GM03348 (cell line): ENCODE data around the gene SERAC1.

ENCODE experiments used
- DNase-seq: peaks from one replicate; pipeline ENCODE4 v3.0.0; 2012; ENCODE audit warnings: low spot score

SERAC1 gene

DNA sequence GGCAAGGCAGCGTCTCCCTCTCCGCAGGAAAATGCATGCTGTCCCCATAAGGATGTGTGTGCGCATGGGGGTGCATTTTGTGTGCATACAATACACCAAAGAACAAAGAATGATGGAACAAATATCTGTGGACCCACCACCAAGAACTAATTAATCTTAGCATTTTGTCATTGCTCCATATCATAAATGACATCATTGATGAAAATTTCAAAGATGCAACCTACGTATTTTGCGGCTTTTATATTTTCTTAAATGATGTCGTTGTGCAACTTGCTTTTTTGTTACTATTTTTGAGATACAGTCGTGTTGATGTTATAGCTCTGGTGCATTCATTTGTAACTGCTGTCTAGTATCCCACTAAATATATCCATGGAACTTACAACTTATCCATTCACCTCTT, 89.7 kb downstream of the SERAC1 start:
- DNase-seq: no peak

DNA sequence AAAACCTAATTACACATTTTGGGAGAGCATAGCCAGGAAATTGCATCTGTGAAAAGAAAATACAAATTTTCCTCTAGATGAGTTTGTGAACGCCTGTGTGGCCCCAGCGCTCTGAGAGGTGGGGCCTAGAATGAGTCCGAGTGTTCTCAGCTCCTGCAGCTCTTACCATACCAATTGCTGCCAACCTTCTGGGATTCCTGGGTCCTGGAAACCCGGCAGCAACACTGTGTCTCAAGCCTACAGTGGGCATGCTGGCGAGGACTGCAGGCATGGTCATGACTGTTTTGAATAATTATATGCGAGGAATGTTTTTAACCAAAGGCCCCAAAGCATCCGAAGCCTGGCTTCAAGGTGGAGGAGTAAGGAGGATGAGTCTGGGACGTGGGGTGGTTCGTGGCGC, 90.4 kb downstream of the SERAC1 start:
- DNase-seq: no peak

DNA sequence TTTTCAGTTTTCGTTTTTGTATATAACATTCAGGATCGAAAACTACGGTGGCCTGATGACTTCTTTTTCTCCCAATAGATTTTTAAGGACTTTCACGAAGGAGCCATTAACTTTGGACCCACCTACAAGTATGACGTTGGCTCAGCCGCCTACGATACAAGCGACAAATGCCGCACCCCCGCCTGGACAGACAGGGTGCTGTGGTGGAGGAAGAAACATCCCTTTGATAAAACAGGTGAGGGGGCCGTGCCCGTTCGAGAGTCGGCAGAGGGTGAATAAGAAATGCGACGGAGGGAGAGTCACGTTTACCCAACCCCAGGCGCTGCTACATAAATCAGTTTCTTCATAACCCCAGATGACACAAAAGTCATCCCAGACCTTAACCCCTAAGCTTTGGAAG, 91.5 kb downstream of the SERAC1 start:
- DNase-seq: no peak

DNA sequence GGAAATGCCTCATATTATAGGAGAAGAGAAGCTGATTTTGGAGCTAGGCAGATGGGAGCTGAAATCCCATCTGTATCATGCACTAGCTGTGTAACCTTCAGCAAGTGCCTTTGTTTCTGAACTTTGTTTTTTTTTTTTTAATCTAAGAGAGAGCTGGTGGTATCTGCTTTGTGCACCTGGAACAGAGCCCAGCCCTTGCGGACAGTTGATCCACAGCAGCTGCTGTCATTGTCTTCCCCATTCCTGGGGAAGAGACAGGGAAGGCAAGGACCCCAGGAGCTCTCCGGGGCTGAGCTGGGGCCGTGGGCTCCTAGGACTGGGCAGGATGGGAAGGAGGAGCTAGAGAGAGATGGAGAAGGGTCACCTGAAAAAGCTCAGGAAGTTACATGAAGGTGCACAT, 94.3 kb downstream of the SERAC1 start:
- no peak for DNase-seq

DNA sequence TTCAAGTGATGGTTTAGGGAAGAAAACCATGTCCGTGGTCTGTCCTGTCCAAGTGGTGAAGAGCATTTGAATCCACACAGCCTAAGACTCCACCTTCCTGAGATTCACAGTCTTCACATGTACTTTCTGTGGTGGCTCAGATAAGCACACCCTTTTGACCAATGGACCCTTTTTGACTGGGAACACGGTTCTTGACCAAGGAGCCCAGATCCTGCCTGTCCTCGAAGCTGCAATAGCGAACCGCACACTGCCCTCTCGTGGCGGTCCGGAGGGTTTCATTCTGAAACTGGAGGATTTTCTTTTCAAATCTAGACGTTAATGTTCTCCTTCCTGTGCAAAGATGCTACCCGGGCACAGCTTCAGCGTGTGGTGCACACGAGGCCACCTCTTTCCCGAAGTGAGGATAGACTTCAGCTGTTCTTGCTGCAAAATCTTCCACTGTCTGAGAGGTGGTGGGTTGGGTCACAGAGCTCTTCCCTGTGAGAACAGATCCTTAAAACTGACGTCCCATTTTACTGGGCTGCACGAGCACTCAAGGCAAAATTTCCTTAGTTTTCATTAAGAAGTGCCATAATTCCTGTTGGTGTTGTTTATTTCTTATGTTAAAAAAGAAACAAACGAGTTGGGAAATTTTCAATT, 95.9 kb downstream of the SERAC1 start:
- DNase-seq: peak; percentile 86

DNA sequence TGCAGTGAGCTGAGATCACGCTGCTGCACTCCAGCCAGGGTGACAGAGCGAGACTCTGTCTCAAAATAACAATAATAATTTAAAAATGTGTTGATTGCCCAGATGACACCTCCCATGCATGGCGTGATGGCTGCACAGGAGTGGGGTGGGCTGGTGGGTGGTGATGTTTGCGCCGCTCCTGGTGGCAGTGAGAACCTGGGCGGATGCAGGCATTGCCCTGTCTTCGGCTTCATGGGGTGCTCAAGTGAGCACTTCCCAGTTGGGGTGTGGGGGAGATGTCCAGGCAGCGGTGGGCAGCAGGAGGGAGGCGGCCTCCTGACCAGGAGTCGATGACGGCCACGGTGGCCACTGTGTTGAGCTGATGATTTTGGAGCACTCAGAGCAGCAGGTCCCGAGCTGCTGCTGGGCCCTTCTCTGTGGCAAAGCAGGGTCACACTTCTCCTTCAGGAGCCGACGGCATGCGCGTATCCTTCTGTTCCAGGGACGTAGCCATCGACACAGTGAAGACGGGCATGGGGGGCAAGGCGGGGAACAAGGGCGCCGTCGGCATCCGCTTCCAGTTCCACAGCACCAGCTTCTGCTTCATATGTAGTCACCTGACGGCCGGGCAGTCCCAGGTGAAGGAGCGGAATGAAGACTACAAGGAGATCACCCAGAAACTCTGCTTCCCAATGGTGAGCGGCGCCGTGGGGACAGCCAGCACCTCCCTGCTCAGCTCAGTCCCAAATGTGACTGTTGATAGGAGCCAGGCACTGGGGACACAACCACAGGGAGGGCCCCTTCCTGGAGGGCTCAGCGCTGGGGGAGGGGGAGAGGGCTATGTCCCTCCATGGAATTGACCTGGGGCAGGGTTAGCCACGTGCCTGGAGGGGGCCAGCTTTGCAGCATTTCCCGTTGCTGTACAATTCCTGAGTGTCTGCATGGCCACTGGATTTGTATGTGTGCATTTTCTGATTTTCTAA, 96.7 kb downstream of the SERAC1 start:
- no peak for DNase-seq

DNA sequence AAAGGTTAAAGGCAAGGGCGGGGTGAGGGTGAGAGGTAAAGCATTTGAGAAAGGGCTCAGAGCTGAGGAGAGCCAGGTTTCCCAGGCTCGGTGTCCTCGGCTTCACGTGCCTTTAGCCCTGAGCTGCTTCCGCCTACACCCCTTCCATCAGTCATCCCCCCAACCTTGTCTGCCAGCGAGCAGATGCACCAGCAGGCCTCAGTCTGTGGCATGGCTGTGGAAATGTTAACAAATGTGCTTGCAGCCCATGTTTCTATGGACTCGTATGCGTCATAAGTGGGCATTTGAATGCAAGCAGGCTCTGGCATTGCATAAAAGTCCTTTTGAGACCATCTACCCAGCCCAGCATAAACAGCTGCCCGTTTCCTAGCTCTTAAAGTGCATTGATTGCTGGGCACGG, 97.5 kb downstream of the SERAC1 start:
- no peak for DNase-seq

DNA sequence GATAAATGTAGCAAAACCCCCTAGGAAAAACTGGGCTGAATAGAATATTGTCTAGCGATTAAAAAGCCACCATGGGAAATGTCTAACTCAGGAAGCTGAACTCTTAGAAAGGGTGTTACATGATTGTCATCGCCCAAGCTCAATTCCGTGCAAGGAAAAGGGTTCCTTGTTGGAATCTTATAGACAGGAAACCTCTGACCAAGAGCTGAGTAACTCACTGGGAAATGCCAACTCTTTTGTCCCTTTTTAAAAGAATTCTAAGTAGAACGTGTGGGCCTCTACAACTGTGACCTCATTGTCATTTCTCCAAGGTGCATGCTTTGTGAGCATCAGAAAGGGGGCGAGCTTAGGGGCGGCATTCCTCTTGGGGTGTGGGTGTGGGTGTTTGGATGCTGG, 98.3 kb downstream of the SERAC1 start:
- peak; percentile 47 for DNase-seq

DNA sequence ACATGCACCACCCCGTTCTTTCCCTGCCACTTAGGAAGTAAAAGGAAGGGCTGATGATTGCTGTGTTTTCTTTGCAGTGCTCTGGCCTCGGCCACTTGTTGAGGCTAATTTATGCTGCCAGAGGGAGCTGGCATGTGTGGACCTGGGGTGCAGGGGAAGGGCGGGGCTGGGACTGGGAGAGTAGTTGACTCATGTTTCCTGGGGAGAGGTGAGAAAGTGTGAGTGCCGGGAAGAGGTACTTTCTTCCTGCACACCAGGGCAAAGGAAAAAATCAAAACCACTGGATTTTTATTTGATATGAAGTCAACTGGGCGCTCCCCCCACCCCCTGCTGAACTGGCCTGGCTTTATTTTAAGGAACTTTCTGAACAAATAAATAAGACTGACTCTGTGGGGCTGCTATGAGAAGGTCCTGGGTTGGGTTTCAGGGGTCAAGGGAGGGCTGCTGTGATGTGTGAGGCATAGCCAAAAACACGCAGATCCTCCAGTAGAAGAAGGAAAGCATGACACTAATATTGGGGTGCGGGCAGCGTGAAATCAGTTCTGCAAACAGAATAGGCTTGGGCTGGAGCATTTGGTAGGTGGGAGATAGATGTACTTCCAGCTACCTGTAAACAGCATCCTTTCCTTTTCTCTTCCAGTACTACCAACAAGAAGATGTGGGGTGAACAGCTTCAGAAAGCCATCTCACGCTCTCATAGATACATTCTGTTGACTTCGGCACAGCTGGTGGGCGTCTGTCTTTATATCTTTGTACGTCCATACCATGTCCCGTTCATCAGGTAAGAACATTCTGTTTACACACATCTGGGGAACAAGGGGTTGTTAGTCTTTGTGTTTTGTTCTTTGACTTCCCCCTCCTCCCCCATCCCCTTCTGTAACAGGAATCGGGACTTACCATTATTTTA, 98.9 kb downstream of the SERAC1 start:
- peak; percentile 72 for DNase-seq

DNA sequence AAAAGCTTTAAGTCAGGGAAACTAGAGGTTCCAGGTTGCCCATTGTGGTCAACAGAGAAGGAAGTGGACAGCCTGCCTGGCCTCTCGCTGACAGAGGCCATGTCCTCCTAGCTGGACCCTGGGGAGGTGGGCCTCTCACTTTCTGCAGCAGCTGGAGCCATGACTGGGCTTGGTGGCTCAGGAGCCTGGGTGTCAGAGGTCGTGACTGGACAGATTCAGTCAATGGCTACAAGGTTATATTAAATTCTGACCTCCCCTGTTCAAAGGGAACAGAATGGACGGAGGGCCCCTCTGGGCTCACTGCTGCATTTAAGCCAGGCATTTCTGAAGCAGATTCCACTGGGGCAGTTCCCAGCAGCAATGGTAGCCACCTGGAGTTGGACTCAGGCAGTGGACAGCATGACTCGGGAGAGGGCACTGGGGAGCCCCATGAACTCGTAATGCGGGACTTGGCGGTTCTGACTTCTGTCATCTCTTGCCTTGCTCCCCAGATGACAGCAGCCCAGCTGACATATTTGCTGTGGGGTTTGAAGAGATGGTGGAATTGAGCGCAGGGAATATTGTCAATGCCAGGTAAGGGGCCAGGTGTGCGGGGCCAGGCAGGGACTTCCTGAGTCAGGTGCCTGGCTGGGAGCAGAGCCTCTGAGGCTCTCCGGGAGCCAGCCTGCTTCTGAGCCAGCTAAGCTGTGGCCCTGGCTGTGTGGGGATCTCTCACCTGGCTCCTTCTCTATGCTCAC, 99.7 kb downstream of the SERAC1 start:
- no peak for DNase-seq

DNA sequence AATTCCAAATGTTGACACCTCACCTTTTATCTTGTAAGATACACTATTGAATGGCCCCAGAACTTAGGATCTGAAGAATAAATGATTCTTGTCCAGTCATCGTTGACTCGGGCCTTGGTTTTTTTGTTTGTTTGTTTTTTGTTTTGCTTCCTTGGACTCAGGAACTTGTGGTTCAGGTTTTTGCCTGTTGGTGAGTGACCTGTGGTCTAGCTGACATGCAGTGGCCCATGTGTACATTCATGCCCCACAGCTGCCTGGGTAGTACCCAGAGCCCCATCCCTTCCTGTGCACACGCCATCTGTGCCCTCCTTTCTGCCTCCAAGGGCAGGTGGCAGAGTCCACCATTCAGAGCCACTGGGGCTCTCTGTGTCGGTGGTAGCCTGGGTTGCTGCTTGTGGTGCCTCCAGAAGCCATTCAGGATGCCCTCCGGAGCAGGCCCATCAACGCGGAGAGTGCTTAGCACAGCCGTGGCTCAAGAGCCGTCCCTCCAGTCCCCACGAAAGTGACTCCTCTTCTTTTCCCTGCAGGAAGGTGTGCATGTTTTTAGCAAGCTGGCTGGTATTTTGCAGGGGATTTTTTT, 100.5 kb downstream of the SERAC1 start:
- DNase-seq: no peak

DNA sequence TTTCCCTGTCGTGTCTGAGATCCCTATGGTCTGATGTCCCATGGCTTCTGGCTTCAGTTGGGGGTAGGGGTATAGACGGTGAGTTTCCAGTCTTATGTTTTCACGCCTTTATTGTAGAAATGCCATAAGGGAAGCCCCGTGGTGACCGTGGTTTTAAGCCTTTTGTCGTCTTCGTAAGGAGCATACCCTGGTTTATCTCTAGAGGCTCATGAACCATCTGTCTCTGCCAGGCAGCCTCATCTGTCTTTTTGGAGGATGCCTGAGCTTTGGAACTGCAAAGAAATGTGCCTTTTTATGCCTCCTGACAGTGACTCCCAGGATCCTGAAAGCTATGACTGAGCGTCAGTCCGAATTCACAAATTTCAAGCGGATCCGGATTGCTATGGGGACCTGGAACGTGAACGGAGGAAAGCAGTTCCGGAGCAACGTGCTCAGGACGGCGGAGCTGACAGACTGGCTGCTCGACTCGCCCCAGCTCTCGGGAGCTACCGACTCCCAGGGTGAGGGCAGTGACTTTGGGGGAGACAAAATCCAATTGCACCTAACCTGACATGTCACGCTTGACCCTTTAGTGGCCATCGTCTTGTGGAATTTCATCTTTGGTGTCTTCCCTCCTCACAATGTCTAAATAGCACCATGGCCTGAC, 101.8 kb downstream of the SERAC1 start:
- no peak for DNase-seq

DNA sequence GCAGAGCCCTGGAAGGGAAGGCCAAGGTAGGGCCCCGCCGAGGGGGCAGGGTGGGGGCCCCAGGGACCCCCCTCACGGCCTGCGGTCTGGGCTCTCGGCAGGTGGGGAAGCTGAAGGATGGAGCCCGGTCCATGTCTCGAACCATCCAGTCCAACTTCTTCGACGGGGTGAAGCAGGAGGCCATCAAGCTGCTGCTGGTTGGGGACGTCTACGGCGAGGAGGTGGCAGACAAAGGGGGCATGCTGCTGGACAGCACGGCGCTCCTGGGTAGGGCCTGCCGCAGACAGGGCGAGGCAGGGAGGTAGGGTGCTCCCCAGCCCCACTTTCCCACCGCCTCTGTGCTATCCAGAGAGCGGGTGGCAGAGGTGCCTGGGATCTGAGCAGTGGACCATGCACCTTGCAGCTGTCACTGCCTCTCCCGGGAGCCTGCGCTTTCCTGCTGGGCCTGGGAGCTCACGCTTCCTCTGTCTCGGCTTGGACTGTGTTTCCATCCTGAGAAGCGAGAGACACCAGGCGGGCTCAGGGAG, 103.3 kb downstream of the SERAC1 start:
- no peak for DNase-seq

DNA sequence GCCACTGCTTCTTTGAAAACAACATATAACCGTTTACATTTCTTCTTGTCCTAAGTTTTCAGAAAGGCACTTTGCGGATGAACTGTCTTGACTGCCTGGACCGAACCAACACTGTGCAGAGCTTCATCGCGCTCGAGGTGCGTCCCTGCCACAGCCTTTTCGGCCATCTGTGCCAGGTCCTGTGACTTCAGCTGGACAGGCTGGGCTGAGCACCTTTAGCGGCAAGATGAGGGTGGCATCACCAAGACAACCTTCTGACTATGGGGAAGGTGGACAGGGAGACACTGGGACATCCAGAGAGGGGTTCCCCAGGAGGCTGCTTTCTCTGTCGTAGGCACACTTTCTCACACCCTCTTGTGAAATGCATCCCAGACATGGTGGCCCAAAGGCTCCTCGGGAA, 104.3 kb downstream of the SERAC1 start:
- no peak for DNase-seq

DNA sequence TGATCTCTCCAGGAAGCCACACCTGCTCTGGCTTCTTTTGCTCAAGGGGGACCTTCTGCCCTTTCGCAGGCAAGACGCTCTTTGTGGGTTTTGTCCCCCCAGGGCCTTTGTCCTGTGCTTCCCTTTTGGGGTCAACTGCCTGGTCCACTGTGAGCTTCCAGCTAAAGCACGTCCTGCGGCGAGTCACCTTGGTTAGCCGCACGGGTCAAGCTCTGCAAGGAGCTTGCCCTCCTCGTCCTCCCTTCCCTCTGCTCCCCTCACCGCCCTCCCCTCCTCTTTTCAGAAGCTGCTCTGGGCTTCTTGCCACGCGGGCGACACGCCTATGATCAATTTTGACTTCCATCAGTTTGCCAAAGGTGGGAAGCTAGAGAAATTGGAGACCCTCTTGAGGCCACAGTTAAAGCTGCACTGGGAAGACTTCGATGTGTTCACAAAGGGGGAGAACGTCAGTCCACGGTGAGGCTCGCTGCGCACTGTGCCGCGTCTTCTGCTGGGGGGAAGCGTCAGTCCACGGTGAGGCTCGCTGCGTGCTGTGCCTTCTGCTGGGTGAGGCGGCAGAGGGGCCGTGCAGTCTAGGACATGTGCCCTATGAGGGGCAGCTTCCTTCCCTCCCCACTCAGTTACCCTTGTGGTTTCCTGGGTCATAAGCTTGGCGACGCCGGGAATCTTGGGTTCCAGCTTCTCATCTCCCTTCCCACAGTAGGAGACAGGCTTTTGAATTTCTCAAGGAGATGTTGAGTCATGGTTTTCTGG, 106.2 kb downstream of the SERAC1 start:
- no peak for DNase-seq

DNA sequence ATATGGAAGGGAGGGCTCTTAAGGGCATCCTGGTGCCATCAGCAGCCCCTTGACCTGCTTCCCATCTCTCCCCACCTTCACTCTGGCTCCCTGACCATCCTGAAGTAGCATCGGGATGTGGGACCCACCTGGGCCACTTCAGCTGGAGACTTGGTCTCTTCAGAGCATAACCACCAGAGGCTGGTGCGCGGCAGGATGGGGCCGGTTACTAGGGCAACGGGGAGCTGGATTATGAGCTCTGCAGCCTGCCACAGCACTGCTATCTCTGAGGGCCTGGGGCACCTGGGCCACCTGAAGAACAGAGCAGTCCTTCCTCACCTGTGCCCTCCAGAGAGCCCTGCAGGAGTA, 106.7 kb downstream of the SERAC1 start:
- DNase-seq: no peak

DNA sequence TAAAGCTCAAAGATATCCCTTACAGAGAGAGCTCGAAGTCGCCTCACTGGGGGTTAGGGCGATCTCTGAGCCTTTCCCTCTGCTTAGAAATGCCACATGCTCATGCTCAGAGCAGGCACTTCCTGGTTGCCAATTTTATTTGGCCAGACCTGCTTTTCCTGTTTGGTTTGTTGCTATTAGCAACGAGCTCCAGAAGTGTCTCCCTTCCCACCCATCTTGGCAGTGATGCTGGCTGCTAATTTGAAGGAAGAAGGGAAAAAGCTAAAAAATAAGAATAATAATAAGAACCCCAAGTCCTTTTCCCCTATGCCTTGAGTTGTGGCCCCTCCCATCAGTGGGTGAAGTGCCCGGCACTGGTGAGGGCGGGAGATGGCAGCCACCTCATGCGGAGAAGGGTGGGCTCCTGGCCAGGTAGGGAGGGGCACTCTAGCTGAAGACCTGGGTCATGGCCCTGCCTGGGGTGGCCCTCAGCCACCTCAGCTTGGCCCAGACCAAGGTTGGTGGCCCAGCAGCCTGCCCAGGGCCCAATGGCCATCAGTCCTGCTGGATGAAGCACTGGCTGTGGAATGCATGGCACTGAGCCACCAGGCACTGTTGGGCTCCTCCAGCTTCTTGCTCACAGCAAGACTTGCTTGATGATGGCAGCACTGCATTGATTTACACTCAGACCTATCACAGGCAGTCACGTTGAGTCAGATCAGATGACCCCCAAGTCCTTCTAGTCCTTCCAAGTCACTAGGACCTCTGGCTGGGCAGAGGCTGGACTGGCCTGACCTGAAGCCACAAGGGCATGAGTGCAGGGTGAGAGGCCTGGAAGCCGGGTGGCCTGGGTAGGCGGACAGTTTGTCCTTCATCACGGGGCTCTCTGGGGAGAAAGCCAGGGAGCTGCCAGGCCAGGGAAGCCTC, 107.4 kb downstream of the SERAC1 start:
- peak; percentile 89 for DNase-seq
